HG03108 (cell line): Measurements from ENCODE around the gene SPTBN5.

Experiments used
- ATAC-seq: cut with Tn5 transposase; IDR thresholded peaks from one replicate; pipeline ENCODE4 v1.9.1; 2021; ENCODE audit warnings: moderate library complexity; ENCODE audit not compliant: unreplicated experiment

SPTBN5 gene

GRCh38 chr15:41893422-41894250 lies at the start of gene SPTBN5:
Gene SPTBN5 (minus strand): TSS chr15:41894053. CDS start chr15:41893497, 556 bp downstream.
- ATAC-seq: no peak

GRCh38 chr15:41942886-41943285 lies 49.0 kb upstream of the SPTBN5 start:
- no peak for ATAC-seq

- no peak for ATAC-seq
These were observed 48.0 kb upstream of the SPTBN5 start for GRCh38 chr15:41941644-41942415.

- ATAC-seq: no peak
These were observed 46.6 kb upstream of the SPTBN5 start for GRCh38 chr15:41940441-41940857.

DNA sequence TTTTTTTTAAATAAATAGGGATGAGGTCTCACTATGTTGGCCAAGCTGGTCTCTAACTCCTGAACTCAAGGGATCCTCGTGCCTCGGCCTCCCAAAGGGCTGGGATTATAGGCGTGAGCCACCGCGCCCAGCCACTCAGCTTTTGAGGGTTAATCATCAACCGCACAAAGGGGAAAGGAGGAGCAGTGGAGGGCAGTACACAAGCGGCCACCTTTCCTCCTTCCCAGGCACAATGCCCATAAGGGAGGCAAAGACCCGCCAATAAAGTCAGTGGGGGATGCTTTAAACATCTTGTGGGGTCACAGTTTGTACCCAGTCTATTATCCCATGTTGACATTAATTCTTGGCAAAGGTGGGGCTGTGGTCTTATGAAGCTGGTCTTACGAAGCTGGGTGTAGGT lies 46.1 kb upstream of the SPTBN5 start:
- no peak for ATAC-seq

DNA sequence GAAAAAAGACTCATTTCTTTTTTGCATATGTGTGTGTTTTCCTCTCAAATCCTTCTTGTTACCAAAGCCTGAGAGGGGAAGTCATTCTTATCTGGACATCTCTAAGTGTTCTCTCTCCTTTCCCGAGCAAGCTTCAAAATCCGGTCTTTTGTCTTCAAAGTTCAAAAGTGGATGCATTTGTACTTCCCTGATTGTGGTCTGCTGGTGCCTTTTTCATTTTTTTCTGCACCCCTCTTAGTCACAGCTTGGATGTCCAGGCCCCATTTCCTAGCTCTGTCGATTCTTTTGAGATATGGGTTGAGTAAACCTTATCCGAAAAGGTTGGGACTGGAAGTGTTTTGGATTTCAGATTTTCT lies 43.7 kb upstream of the SPTBN5 start:
- ATAC-seq: no peak

DNA sequence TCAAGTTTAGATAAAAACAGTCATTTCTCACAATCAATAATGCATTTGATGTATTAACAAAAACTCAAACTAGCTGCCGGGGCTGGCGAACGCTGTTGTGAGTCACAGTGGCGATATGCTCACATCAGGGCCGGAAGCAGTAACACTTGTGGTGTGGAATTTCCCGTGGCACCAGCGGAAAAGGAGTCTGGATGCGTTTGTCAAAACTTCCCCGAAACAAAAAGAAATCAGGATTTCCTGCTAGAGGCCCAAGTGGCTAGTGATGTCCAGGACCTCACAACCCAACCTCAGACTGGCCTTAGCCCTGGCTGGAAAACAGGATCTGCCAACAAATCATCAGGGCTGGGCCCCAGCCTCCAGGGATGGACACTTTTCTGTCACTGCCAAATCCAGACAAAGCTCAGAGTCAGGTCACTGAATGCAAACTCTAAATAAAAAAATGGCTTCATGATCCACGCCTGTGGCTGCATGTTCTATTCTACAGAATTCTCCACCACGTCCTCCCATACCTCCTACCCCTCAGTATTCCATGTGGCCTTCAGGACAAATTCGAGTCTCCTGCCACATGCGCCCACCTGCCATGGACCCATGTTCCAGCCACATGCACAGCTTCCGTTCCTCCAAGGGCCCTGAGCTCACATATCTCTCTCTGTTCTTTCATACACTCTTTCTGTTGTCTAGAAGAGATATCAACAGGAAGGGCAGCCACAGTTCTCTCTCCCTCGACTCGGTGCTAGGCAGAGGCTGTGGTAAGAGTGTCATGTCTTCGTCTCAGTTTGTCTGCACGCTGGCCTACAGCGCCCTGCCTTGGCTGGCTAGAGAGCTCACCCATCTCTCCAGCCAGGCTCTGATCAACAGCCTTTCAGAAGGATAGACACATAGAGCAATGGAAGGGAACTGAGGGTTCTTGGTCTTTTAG lies 43.1 kb upstream of the SPTBN5 start:
- ATAC-seq: peak; percentile 42

- ATAC-seq: no peak
These were observed 42.3 kb upstream of the SPTBN5 start for GRCh38 chr15:41936155-41936554.

- no peak for ATAC-seq
These were observed 41.7 kb upstream of the SPTBN5 start for GRCh38 chr15:41935566-41936020.

DNA sequence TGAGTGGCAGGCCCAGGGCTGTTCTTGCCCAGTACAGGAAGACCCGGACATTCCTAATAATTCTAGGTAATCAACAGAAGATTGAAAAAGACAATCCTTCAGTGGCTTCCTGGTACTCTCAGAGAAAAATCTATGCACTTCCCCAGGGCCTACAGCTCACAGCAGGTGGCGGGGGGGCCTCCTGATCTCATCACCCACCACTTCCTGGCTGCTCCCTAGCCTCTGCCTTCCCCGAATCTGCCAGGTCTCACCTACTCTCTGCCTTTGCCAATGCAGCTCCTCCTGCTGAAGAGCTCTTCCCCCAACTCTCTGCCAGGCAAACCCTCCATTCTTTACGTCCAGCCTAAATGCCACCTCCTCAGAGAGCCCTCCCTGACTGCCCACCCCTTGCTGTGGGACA lies 41.0 kb upstream of the SPTBN5 start:
- ATAC-seq: peak; percentile 44

DNA sequence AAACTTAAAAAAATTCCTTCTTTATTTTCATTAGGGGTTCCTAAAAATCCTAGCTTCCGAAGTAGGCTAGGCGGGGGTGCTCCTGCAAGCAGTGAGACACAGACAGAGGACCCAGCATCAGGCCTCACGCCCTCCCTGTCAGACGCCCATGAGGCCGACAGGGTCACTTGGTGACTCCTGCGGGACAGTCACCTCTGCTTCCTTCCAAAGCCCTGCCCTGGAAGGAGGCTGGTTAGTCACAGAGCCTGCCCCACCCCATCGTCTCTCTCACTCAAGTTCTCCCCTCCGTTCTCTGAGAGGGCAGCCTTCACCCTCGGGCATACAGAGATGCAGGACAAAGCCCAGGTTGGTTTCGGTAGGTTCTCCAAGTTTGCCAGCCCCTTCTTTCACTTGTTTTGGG lies 39.9 kb upstream of the SPTBN5 start:
- no peak for ATAC-seq

- ATAC-seq: no peak
These were observed 39.5 kb upstream of the SPTBN5 start for GRCh38 chr15:41933326-41933725.

GRCh38 chr15:41932511-41933289 lies 38.8 kb upstream of the SPTBN5 start:
- no peak for ATAC-seq

- no peak for ATAC-seq
These were observed 38.2 kb upstream of the SPTBN5 start for GRCh38 chr15:41932101-41932500.

- no peak for ATAC-seq
These were observed 37.0 kb upstream of the SPTBN5 start for GRCh38 chr15:41930867-41931222.

DNA sequence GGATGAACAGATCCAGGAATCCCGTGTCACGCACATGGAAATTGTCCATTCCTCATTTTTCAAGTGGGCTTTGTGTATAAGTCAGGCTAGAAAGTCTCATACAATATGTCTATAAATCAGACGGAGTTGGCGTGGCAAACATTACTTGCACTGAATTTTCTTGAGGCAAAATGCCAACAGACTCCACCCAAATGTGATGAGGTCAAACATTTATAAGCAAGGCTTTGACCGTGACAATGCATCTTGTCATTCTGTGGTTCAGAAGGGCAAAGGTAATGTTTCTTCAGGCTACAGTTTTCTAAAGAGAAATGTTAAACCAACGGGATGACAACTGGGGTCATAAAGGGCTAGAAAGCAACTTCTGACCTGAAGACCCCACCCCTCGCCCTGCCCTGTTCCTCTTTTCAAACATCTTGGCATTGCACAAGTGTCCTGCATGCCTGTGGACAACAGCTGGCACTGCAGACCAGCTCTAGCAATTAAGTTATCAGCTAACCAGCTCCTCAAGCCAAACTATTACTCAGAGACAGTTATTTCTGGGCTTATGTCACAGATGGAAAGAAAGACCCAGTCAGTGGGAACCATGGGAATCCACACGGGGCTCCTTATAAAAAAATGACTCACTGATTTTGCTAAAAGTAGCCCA lies 36.5 kb upstream of the SPTBN5 start:
- ATAC-seq: no peak

DNA sequence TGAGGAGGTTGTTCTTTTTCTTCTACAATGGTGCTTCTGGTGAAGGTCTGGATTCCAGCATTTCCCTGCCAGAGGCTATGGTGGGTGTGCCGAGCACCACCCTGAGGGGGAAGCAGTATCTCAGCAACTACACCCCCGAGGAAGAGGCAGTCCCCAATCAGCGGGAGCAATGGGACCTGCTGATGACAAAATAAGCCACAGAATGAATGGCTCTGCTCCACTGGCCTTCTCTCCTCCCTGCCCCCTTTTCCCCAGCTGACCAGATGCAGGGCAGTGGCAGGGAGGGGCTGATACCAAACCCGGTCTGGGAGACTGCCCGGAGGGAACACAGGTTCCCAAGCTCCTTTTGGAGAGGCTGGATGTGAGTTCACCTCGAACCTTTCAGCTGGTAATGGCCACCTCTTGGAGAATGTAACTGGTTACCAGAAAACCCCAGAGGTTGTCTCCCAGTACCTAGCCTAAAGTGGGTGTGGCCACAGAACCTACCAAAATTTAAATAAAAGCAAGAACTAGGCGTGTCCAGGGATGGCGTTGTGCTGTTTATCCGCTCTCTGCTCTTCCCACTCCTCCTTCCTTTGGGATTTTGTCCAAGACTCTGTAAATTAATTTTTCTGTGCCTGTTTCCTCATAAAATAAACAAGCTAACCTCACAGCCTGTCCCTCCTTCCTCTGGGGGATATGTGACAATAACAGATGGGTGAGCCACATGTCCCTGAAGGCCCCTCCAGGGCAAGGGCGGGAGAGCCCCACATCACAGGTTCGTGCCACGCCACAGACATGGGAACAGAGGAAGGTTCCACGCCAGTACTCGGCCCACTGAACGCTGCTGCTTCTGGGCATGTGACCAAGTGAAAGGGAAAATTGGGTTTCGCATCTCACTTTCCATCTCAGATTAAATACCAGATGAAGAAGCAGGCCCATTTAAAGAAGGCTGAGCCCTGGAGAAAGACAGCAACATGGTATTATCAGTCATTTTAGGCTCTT lies 35.1 kb upstream of the SPTBN5 start:
- ATAC-seq: peak; percentile 72

DNA sequence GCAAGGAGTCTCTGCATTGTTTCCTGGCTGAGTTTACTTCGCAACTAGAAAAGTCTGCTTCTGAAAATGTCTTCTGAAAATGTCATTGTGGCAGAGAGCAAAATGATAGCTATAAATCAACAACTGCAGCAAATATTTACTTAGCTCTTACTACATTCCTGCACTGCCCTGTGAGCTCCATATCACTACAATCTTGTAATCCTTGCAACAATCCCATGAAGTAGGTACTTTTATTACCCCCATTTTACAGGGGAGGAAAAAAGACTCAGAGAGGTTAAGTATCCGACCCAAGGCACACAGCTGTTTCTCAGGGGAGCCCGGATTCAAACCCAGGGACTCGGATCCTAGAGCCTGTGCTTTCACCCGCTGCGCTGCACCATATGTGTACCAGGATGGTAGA lies 34.2 kb upstream of the SPTBN5 start:
- no peak for ATAC-seq

- ATAC-seq: no peak
These were observed 33.7 kb upstream of the SPTBN5 start for GRCh38 chr15:41927536-41927935.
